IMR-90 (cell line): Measurements from ENCODE around the gene SLC12A7.

Experiments
- CEBPB ChIP-seq: IDR thresholded peaks from 2 replicates; pipeline ENCODE4 v1.6.1; 2012; ENCODE audit warnings: low read depth, low read length, improper control_type of control experiment
- CTCF ChIP-seq: conservative IDR thresholded peaks from 2 replicates; pipeline ENCODE4 v1.5.1; 2012; ENCODE audit warnings: mild to moderate bottlenecking, low read depth, low read length, improper control_type of control experiment
- FOS ChIP-seq: fragments of 150-350 bp; IDR thresholded peaks from 2 replicates; pipeline ENCODE4 v1.6.1; 2016; ENCODE audit warnings: low read depth, low read length
- MXI1 ChIP-seq: IDR thresholded peaks from 2 replicates; pipeline ENCODE4 v1.6.1; 2012; ENCODE audit warnings: low read depth, mild to moderate bottlenecking, low read length, moderate library complexity, borderline replicate concordance
- NFE2L2 ChIP-seq: fragments of 150-350 bp; IDR thresholded peaks from 2 replicates; pipeline ENCODE4 v1.6.1; 2016; ENCODE audit warnings: low read depth, mild to moderate bottlenecking, low read length
- POLR2A ChIP-seq: IDR thresholded peaks from 2 replicates; pipeline ENCODE4 v1.6.1; 2012; ENCODE audit warnings: mild to moderate bottlenecking, low read depth, low read length
- RAD21 ChIP-seq: IDR thresholded peaks from 2 replicates; pipeline ENCODE4 v1.6.1; 2012; ENCODE audit warnings: low read length, improper control_type of control experiment
- RCOR1 ChIP-seq: IDR thresholded peaks from 2 replicates; pipeline ENCODE4 v1.6.1; 2012; ENCODE audit warnings: mild to moderate bottlenecking, low read length, improper control_type of control experiment; ENCODE audit not compliant: insufficient replicate concordance
- SMC3 ChIP-seq: fragments of 150-350 bp; IDR thresholded peaks from 2 replicates; pipeline ENCODE4 v1.6.1; 2016; ENCODE audit warnings: low read depth, mild to moderate bottlenecking, antibody characterized with exemption, low read length, moderate library complexity
- USF2 ChIP-seq: fragments of 150-350 bp; IDR thresholded peaks from 2 replicates; pipeline ENCODE4 v1.6.1; 2017; ENCODE audit warnings: mild to moderate bottlenecking, antibody characterized with exemption, low read length, low read depth

- TF ChIP-seq SMC3 (no peak), POLR2A (no peak), CTCF (no peak), RAD21 (no peak), RCOR1 (no peak), FOS (no peak), USF2 (no peak), MXI1 (no peak), CEBPB (no peak), NFE2L2 (no peak)
These were observed 8.8 kb downstream of the SLC12A7 start for GRCh38 chr5:1103093-1103492.
